ENCODE measurements around the gene AGBL3. TPM values are rescaled to one million over a fixed set of nuclear protein-coding genes. Genes with fewer than 3 reads are reported as not detected.

The AGBL3 gene
- total and polyA plus RNA-seq, 9 of the 15 experiments (the other 6 are each of a cell fraction or from before 2014, with no cell fraction given), result 0.54 to 2.9 (median 1.7) TPM

GRCh38 chr7:135076882-135077281, 90.6 kb downstream of the AGBL3 start:
- Histone ChIP-seq H3K4me1 (replicated peaks in 1 of 2; ENCODE audit: control insufficient read depth in 2 of 2, insufficient read depth in 2 of 2, low read length in 2 of 2) (no peaks in the 10 kb centered on the region), H3K27ac (ENCODE audit: extremely low read depth, low read depth, low read length) (no peak overlapping the region), H3K9me1 (ENCODE audit: control insufficient read depth, insufficient read depth, low read length) (no peaks in the 10 kb centered on the region), H3K9me3 (replicated peaks; ENCODE audit: control insufficient read depth, insufficient read depth, low read depth, low read length) (no peaks in the 10 kb centered on the region), H2AFZ (ENCODE audit: low read depth, low read length) (peak overlapping the region; percentile 65), H3K9ac (ENCODE audit: insufficient read depth in 1 of 2, low read depth in 2 of 2, low read length in 2 of 2) (no peak overlapping the region), H4K20me1 (replicated peaks; ENCODE audit: control insufficient read depth, insufficient read depth, low read length) (no peaks in the 10 kb centered on the region), H3K4me3 (no peak overlapping the region), H3K4me2 (ENCODE audit: insufficient read depth, low read length) (peak overlapping the region; percentile 6; the same call in 1 of the 2 replicates), H3K36me3 (ENCODE audit: control insufficient read depth, insufficient read depth, low read length) (no peaks in the 10 kb centered on the region), H3K27me3 (ENCODE audit: control insufficient read depth in 2 of 2, insufficient read depth in 2 of 2, low read length in 2 of 2) (no peaks in the 10 kb centered on the region), H3K79me2 (ENCODE audit: control insufficient read depth, insufficient read depth, low read length) (no peaks in the 10 kb centered on the region)
- FAIRE-seq (no peak), ATAC-seq (peak; percentile 32; the same call in 2 of the 3 replicates), DNase-seq (ENCODE audit: extremely low read depth in 1 of 4, low spot score in 3 of 4) (no peak)
- in situ Hi-C loops (cut with MboI) (no loop called here), intact Hi-C loops (cut with micrococcal nuclease) (no loop called here)
- TF ChIP-seq ZNF444 (CRISPR knock-in tag; IDR thresholded peaks at IDR 0.05) (no peak), YBX1 (IDR thresholded peaks at IDR 0.05) (no peak), CREM (IDR thresholded peaks at IDR 0.05; ENCODE audit: low read depth) (no peak), CCAR2 (IDR thresholded peaks at IDR 0.05; ENCODE audit: low read depth, low read length) (no peak), HSF4 (CRISPR knock-in tag; IDR thresholded peaks at IDR 0.05; ENCODE audit: borderline replicate concordance) (no peak), ARHGAP35 (IDR thresholded peaks at IDR 0.05; ENCODE audit: partially characterized antibody) (no peak), SOX6 (IDR thresholded peaks at IDR 0.05) (no peak), TOE1 (IDR thresholded peaks at IDR 0.05; ENCODE audit: borderline replicate concordance) (no peak), TOE1 (CRISPR knock-in tag; IDR thresholded peaks at IDR 0.05; ENCODE audit: borderline replicate concordance, low read depth) (no peak), ZNF280A (IDR thresholded peaks at IDR 0.05; ENCODE audit: low read depth, partially characterized antibody) (no peak)
- 7% methylated on average over 4 of the region's 4 CpGs for WGBS (ENCODE audit: insufficient coverage, low coverage, missing lambda C conversion rate)
- ChIA-PET POLR2A (no interaction called here), CTCF (ENCODE audit: low intra/inter-chr PET ratio) (no interaction called here)
- BruUV-seq (replicated peaks), result no TSS peak
